ENCODE results near the gene ERG28. TPM values are rescaled to one million over a fixed set of nuclear protein-coding genes. Genes with fewer than 3 reads are reported as not detected.
"Not testable (repeated sequence)": the region's sequence is repeated elsewhere in the genome, so short reads cannot be mapped to it uniquely, and the experiment has no call there.

The ERG28 gene
- total RNA-seq, 1 experiment from 2014 or later, result 21.6 TPM

DNA sequence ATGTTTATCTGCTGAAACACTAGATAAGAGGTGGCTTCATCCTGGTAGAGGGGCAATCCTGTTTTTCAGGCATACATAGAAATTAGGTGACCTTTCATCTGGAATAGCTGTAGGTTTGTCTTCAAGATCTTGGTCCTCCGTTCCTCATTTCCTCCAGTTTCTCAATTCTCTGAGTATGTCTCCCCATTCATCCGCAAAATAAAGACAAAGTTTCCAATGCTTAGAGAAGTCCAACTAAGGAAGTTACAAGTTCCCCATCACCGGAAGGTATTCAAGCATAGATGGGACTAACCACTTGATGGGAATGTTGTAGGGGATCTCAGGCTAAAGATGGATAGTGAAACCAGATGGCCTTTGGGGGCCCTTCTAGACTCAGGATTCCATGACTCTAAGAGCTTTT lies 34.3 kb downstream of the ERG28 start:
- no peak for DNase-seq (ENCODE audit: low spot score)

DNA sequence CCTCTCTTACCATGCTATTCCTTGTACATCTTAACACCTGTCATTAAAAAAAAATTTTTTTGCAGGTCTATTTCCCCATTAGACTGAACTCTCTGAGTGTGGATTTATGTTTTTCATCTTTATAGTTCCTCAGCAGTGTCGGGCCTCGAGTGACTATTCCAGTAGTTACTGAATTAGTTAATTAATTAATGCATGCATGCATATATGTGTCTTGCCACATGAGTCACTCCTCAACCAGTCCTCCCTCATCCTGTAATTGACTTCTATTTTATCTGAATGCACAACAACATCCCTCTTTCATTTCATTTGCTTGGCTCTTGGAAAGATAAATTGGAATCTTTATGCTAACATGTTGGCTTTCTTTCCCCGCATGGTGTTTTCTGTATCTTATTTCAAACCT lies 35.6 kb downstream of the ERG28 start:
- no peak for DNase-seq (ENCODE audit: low spot score)

DNA sequence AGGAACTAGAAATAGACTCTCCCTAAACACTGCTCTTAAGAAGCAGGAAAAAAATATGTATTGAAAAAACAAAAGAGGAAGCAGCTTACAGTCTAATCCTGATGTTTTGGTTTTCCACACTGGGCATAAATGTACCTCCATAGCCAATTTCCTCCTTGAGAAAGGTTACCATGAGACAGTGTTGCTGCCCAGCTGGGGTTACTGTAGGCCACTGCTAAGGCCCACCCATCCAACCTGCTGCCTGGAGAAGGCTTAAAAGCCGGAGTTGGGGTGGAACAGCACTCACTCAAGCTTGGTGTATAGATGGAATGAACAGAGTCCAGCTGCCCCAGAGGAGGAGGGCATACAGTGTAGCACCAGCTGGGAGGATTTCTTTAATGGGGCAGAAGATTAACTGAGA lies 41.1 kb downstream of the ERG28 start:
- no peak for DNase-seq (ENCODE audit: low spot score)

DNA sequence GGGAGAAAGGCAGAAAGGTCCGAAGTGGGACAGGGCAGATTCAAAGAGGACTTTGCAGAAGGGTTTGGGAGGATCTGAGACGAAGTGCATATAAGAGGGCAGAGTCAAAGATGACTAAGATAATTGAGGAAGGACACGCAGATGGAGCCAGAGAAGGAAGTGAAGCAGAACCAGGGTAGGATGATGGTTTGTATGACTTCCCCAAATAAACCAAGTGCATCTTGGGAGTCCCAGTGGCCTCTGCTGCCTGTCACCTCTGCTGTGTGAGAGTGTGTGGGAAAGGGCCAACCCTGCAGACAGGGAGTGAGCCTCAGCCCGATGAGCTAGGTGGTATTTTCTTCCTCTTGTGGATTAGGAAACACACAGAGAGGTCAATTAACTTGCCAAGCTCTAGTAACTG lies 45.5 kb downstream of the ERG28 start:
- DNase-seq (ENCODE audit: low spot score), result no peak

DNA sequence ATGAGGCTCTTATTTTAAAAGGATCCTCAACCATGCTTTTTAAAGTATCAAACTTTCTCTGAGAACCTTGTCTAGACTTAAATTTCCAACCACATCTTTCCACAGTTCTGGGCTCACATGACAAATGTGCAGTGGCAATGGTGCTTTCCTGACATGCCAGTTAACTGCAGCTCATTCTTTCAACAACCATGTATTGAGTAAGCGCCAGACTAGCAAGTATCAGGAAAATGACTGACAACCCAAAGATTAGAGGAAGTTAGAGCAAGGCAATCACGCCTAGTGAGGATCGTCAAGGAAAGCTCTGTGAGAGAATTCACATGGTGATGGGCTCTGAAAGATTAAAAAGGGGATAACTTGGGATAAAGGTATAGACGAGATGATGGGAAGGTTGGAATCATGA lies 46.5 kb downstream of the ERG28 start:
- DNase-seq (ENCODE audit: low spot score), result no peak

- no peak for DNase-seq (ENCODE audit: low spot score)
Observed at GRCh38 chr14:75612157-75612556, 48.5 kb downstream of the ERG28 start.

- DNase-seq (ENCODE audit: low spot score), result no peak
Observed at GRCh38 chr14:75610834-75611233, 49.8 kb downstream of the ERG28 start.

GRCh38 chr14:75609606-75610475 lies 50.8 kb downstream of the ERG28 start:
- DNase-seq (ENCODE audit: low spot score), result no peak

GRCh38 chr14:75609116-75609515 lies 51.6 kb downstream of the ERG28 start:
- no peak for DNase-seq (ENCODE audit: low spot score)

GRCh38 chr14:75607842-75608640 lies 52.6 kb downstream of the ERG28 start:
- no peak for DNase-seq (ENCODE audit: low spot score)

DNA sequence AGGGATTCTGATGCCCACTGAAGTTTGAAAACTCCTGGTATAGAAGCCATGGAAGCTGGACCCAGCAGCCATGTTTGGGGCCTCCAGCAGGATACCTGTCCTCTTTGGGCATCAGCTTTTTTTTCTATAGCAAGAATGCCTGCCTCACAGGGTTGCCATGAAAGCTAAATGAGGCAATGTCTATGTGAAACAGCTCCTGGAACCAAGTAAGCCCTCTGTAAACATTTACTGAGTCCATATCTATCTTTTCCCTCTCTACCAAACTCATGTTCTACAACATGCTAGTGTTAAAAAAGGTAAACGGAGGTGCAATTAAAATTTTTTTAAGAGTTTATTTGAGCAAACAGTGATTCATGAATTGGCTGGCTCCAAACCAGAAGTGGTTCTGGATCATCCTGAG lies 53.6 kb downstream of the ERG28 start:
- no peak for DNase-seq (ENCODE audit: low spot score)

DNA sequence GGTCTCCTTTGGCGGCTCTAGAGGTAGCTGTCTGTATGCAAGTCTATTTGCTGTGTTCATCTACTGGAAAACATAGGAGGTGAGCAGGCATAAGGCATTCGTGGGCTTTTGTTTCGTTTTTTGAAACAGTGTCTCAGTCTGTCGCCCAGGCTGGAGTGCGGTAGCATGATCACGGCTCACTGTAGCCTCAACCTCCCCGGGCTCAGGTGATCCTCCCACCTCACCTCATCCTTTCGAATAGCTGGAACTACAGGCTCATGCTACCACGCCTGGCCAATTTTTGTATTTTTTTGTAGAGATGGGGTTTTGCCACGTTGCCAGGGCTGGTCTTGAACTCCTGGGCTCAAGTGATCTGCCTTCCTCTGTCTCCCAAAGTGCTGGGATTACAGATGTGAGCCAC lies 54.8 kb downstream of the ERG28 start:
- DNase-seq (ENCODE audit: low spot score), result no peak

- DNase-seq (ENCODE audit: low spot score), result no peak
Observed at GRCh38 chr14:75604979-75605851, 55.5 kb downstream of the ERG28 start.

DNA sequence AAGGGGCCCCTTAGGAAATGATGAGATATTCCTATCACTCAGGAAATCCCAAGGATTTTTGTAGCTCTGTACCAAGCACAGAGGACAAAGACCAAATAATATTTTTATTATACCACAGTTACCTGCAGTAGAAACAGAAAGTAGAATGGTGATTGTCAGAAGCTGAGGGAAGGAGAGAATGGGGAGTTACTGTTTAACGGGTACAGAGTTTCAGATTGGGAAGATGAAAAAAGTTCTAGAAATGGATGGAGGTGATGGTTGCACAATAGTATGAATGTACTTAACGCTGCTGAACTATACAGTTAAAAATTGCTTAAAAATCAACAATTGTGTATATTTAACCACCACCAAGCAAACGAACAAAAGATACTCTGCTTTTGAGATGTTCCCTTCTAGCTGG lies 58.2 kb downstream of the ERG28 start:
- DNase-seq (ENCODE audit: low spot score), result no peak

GRCh38 chr14:75601061-75601460 lies 59.6 kb downstream of the ERG28 start:
- not testable (repeated sequence) for DNase-seq (ENCODE audit: low spot score)

- not testable (repeated sequence) for DNase-seq (ENCODE audit: low spot score)
Observed at GRCh38 chr14:75600100-75600499, 60.6 kb downstream of the ERG28 start.

Other genes starting within 250 kb of the ERG28 start
- gene JDP2, start 232.9 kb downstream of the ERG28 start, total RNA-seq (2014; rRNA removed; shearing (Covaris generic)), result 17.6 and 31.9 TPM in 2 replicates
- not detected in 2 replicates for gene BATF, start 138.4 kb downstream of the ERG28 start, total RNA-seq (2014; rRNA removed; shearing (Covaris generic))
- 0.79 and 0.99 TPM in 2 replicates for gene FLVCR2, start 82.3 kb downstream of the ERG28 start, total RNA-seq (2014; rRNA removed; shearing (Covaris generic))
- gene TTLL5, start 370 bp upstream of the ERG28 start, total RNA-seq (2014; rRNA removed; shearing (Covaris generic)), result 10.5 and 16.1 TPM in 2 replicates

Data from H4 (cell line).